NCI-H69 (cell line): ENCODE results near the gene MN1.

Source experiments
- DNase-seq: peaks from one replicate; lab custom pipeline; 2025; lab: John Stamatoyannopoulos, UW

MN1 gene

DNA sequence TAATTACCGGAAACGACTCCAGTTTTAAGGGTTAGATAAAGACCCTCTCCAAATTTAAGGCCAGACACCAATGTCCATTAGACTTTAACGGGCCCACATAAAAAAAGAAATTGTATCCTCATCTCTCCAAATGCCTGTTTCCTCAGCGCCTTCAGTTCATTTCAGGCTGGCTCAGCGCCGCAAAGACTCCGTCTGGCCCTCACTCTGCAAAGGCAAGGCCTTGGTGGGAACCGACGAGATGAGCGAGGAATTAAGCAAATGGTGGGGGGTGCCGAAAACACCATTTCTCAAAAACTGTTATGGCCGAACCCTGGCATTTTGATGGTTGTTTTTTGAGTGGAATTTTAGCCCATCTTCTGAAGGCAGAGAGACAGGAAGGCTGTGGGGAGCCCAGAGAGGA lies 15.7 kb downstream of the MN1 start:
- no peak for DNase-seq

GRCh38 chr22:27784120-27784475 lies 17.5 kb downstream of the MN1 start:
- DNase-seq: no peak

GRCh38 chr22:27783436-27784119 lies 18.0 kb downstream of the MN1 start:
- DNase-seq: no peak

- no peak for DNase-seq
Observed at GRCh38 chr22:27782088-27782487, 19.5 kb downstream of the MN1 start.

DNA sequence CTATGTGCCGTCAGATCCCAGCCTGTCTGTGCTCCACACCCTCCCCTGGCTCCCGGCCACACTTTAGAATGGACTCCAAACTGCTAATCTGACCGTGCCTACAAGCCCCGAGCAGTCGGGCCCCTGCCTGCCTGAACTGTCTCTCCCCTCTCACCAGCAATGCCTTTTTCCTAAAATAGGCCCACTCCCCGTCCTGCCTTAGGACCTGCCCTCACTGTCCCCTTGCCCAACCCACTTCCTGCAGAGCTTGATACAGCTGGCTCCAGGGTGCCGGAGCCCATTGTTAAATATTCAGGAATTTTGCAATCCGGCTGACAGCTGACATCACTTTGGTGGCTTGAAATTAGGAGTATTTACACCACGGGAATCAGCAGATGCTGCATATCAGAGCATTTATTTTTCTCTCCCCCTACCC lies 21.4 kb downstream of the MN1 start:
- no peak for DNase-seq

DNA sequence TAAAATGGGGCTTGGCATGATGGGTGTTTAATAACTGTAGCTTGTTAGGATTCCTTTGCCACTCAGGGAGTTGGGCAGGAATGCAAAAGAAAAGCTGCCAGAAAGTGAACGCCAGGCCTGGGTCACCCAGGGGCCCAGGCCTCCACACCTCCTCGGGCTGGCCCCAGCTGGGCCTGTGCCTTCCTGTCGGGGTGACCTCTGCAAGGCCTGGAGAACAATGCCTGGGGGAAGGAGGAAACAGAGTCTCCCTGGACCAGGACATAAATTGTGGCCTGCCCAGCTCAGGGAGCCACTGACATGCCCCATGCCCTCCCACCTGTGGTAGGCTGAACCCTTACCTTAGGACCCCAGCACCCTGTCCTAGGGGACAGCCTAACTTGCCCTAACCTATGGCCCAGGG lies 21.9 kb downstream of the MN1 start:
- no peak for DNase-seq

- no peak for DNase-seq
Observed at GRCh38 chr22:27778294-27779090, 23.1 kb downstream of the MN1 start.

DNA sequence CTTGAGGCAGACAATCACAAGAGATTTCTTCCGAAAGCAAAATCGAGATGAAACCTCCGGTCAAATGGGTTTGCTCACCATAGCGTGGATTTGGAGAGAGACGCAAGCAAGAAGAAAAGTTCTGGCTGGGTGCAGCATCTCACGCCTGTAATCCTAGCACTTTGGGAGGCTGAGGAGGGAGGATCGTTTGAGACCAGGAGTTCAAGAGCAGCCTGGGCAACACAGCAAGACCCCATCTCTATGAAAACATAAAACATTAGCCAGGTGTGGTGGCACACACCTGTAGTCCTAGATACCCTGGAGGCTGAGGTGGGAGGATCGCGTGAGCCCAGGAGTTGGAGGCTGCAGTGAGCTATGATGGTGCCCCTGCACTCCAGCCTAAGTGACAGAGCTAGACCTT lies 24.4 kb downstream of the MN1 start:
- DNase-seq: no peak

- DNase-seq: no peak
Observed at GRCh38 chr22:27776650-27776958, 25.0 kb downstream of the MN1 start.

- peak; percentile 13 for DNase-seq
Observed at GRCh38 chr22:27775758-27776649, 25.6 kb downstream of the MN1 start.

- no peak for DNase-seq
Observed at GRCh38 chr22:27775087-27775698, 26.4 kb downstream of the MN1 start.

- no peak for DNase-seq
Observed at GRCh38 chr22:27774200-27774599, 27.4 kb downstream of the MN1 start.

GRCh38 chr22:27772984-27773498 lies 28.5 kb downstream of the MN1 start:
- DNase-seq: no peak

DNA sequence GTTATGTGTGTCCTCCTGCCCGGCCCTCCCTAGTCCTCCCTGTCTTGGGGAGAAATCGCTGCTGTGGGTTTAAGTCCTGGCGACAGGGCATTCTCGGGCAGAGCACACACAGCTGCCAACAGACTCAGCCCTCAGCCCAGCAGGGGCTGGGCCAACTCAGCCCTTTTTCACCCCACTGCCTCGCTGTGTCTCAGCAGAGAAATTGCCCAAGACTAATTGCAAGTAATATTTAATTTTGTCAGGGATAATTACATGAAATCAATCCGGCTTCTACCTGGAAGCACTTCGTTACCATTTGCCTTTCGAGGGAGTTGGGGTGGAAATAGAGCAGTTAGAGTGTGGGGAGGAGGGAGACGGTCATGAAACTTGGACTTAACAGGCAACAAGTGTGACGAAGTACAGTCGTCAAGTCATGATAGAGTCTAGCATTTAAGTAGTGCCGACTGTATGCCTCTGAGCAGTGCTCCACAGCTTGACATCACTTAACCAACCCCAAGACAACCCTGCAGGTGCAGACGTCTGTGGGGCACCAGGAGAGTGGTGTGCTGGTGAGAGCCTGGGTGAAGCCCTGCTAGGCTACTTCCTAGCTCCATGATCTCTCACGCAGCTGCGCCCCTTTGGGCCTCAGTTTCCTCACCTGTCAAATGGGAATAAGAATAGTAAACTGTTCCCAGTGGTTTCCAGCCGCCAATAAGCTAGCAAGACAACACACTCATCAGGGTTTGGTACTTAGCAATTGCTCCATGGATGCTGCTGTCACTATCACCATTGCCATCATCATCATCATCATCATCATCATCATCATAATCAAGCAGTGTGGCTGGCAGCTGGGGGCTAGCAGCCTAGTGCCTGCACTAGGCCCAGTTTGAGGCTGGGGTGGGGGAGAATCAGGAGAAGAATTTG lies 29.2 kb downstream of the MN1 start:
- peak; percentile 88 for DNase-seq

GRCh38 chr22:27771637-27772036 lies 29.9 kb downstream of the MN1 start:
- DNase-seq: no peak

DNA sequence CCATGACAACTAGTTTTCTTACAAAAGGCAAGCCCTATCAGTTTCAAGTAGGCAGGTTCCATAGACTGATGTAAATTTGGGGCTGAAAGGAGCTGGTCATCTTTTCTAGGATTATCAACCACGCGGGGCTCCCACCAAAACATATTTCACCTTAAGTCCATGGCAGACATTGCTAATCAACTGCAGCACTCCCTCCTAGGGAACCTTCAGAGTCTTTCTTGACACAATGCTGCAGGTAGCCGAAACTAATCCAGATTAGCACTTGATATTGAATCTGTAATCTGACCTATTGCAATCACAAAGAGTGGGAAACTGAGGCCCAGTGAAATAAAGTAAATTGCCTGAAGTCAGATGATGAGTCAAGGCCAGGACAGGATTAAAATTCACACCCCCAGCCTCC lies 32.5 kb downstream of the MN1 start:
- no peak for DNase-seq

DNA sequence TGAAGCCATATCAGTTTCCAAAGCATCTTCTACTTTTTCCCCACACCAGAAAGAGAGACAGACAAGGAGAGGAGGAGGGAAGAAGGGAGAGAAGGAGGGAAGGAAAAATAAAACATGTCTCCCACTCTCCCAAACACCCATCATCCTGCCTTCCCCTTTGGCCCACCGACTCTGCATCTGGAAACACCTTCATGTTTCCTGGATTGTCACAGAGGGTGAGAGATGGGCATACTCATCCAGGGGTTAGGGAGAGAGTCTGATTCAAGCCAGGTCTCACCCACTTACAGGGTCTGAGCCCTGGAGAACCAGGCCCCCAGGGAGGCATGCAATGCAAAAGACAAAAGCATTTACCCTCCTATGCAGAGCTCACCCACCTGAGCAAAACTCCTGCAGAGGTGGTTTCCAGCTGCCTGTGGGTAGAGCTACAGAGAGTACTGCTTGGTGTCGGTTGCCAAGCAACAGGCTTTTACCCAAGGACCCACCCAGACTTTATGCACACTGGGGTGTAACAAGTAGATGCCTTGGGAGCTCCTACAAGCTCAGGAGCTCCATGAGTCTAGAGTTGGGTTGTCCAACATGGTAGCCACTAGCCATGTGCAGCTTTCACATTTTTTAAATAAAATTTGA lies 33.4 kb downstream of the MN1 start:
- peak; percentile 33 for DNase-seq

DNA sequence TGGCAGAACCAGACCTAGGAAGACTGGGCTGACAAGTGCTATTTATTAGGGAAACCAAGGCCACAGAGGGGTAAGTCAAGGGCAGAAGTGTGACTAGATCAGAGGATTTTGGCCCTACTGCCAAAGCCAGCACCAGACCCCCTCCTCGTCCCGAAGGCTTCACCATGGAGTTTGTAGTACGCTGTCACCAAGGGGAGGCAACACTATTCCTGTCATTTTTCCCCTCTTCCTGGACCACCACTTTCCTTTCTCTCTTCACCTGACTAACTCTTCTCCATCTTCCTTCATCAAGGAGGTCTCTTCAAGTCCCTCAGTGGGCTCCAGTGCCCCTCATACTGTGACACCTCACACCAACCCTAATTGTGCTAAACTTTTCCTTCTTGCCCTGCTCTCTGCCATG lies 34.9 kb downstream of the MN1 start:
- no peak for DNase-seq

DNA sequence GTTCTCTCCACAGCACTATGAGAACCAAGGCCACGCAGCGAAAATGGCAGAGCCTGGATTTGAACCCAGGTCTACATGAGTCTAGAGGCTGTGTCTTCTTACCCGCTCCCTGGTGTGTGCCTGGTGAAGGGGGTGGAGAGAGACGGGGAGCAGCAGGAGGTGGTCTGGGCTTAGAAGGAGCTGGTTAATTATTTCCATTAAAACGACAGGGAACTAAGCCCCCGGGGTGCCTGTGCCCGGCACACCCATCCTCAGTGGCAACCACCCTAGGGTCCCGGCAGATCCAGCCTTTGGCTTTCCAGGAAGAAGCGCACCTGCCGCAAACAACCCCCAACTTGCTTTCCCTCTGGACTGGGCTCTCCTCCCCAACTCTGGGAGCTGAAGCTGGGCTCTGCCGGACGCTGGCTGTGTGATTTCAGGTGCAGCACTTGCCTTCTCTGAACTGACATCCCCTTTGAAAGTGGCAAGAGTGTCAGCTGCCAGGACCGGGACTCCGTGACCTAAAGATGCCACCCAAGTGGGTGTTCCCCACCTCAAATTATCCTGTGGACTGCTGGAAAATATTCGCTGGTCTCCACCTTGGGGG lies 35.8 kb downstream of the MN1 start:
- no peak for DNase-seq

GRCh38 chr22:27764722-27765236 lies 36.8 kb downstream of the MN1 start:
- DNase-seq: no peak
